Diencephalon (tissue), 1 donor: ENCODE results near the gene SLC41A2. TPM values are rescaled to one million over a fixed set of nuclear protein-coding genes. Genes with fewer than 3 reads are reported as not detected.

Experiments
- total RNA-seq: library from RNA; depleted of rRNA; stranded (reverse); fragments of >200 nt; gene quantifications from one replicate; pipeline ENCODE4 v1.2.3, GENCODE V29; 2014

The SLC41A2 gene, protein sequence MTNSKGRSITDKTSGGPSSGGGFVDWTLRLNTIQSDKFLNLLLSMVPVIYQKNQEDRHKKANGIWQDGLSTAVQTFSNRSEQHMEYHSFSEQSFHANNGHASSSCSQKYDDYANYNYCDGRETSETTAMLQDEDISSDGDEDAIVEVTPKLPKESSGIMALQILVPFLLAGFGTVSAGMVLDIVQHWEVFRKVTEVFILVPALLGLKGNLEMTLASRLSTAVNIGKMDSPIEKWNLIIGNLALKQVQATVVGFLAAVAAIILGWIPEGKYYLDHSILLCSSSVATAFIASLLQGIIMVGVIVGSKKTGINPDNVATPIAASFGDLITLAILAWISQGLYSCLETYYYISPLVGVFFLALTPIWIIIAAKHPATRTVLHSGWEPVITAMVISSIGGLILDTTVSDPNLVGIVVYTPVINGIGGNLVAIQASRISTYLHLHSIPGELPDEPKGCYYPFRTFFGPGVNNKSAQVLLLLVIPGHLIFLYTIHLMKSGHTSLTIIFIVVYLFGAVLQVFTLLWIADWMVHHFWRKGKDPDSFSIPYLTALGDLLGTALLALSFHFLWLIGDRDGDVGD
- 143 TPM for total RNA-seq

DNA sequence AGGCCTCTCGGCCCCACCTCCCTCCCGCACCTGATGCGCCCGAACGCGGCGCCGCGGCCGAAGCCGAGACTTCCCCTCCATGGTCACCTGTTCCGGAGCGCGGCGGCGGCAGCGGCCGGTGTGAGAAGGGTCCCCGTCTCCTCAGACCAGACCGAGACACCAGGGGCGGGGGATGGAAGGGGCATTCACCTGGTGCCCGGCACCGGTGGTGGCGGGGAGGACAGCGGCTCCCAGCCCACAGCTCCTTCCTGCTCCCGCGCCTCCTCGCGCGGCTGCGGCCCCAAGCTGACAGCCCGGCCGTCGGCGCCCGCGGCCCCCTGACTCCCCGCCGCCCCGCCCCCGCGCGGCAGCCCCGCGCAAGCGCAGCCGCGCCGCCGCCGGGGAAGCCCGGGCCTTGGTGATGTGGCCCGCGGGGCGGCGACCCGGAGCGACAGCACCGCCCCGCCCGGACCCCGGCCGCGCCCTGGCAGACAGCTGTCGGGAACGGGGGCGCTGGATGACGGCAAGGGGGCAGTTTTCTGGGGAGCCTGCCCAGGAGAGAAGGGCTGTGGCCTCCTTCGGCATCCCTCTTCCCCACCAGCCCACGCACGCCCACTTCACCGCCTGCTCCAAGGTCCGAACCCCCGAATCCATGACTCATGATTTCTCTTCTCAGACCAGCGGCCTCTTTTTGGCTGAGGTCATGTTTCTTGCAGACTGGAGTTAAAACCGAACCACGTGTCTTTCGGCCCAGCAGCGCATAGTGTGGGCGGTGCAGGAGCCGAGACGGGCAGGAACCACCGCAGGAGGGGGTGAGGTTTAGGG, at the start of gene SLC41A2:
Gene SLC41A2, minus strand, starts transcription at position 290 of the 804 bp plus-strand sequence. CDS start 29,763 bp downstream, outside the sequence.

DNA sequence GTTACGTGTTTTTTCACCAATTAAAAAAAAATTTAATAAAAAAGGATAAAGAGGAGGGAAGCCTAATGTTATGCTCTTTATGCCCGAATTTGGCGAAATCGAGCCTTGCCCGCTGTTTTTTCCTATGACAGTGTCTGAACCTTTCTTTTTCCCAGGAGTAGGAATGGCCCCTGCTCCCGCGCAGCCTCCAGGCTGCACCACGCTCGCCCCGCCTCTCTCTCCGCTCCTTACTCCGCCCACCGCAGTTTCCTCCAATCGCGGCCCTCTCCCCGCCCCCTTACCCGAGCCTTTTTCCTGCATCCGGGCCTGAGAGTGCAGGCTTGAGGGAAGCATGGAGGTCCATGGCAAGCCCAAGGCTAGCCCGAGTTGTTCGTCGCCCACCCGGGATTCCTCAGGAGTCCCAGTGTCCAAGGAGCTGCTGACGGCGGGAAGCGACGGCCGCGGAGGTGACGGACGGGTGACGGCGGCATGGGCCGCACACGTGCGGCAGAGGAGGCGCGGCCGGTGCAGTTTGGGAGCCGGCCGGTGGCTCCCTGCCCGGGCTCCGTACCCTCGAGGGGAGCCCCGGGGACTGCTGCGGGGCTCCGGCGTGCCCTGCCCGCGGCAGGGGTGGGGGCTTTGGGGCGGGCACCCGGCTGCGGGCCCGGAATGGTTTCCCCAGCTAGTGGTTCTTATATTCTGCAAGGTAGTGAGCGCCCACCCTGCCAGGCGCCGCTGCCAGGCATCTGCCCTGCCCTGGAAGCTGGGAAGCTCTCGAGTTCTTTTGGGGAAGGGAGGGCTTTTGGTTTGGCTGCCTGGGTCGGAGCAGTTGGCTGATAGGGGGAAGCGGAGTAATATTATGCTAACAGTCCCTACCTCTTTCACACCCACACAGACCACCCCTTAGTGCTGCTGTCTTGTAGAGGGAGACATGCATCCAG, 28.2 kb upstream of the SLC41A2 start, which contains the start of gene NOPCHAP1:
Gene NOPCHAP1, plus strand, starts transcription at position 295 of the 920 bp plus-strand sequence. Its CDS starts 37 bp downstream, at position 332.

Other genes starting within 250 kb of the SLC41A2 start
- 19.8 TPM for gene NOPCHAP1, start 28.0 kb upstream of the SLC41A2 start, total RNA-seq
- gene ALDH1L2, start 126.2 kb upstream of the SLC41A2 start, total RNA-seq = 8.3 TPM
- 82.1 TPM for gene WASHC4, start 149.4 kb upstream of the SLC41A2 start, total RNA-seq